K562 (cell line): Measurements from ENCODE around the gene CPSF2. TPM values are rescaled to one million over a fixed set of nuclear protein-coding genes. Genes with fewer than 3 reads are reported as not detected.
A peak's percentile ranks its signal among the peaks of the same experiment; 100 is the strongest.

ENCODE experiments used
- BACH1 ChIP-seq: fragments of 200-800 bp; sonication (Bioruptor generic); IDR thresholded peaks from 2 replicates; pipeline ENCODE4 v1.6.1; 2016; ENCODE audit warnings: missing genetic modification characterization, missing compliant biosample characterization
- COPS2 ChIP-seq: fragments of 450-650 bp; conservative IDR thresholded peaks from 2 replicates; pipeline ENCODE4 v1.6.1; 2016; ENCODE audit warnings: mild to moderate bottlenecking, moderate library complexity
- CREBBP ChIP-seq: IDR thresholded peaks from one replicate; pipeline ENCODE4 v1.6.1; 2012; ENCODE audit warnings: low read depth, mild to moderate bottlenecking, control low read depth, inconsistent platforms, low read length
- NELFE ChIP-seq: IDR thresholded peaks from 2 replicates; pipeline ENCODE4 v1.6.1; 2011; ENCODE audit warnings: mild to moderate bottlenecking; ENCODE audit not compliant: insufficient read depth, insufficient read length
- PRPF4 ChIP-seq: fragments of 200-400 bp; formaldehyde crosslinking; IDR thresholded peaks from one replicate; pipeline ENCODE4 v1.6.1; 2017; ENCODE audit warnings: low read length, low read depth, mild to moderate bottlenecking; ENCODE audit not compliant: insufficient read depth, poor library complexity, severe bottlenecking
- RBBP5 ChIP-seq: fragments of 200-600 bp; sonication (generic); IDR thresholded peaks from 2 replicates; pipeline ENCODE4 v1.6.1; 2012; ENCODE audit warnings: borderline replicate concordance, mild to moderate bottlenecking, low read length, control low read depth, inconsistent platforms; ENCODE audit not compliant: insufficient read depth, poor library complexity, severe bottlenecking
- TAF7 ChIP-seq: fragments of 450-650 bp; IDR thresholded peaks from 2 replicates; pipeline ENCODE4 v1.6.1; 2016; ENCODE audit warnings: missing genetic modification characterization, missing compliant biosample characterization
- XRCC3 ChIP-seq: fragments of 450-650 bp; IDR thresholded peaks from 2 replicates; pipeline ENCODE4 v1.6.1; 2017; ENCODE audit warnings: mild to moderate bottlenecking, moderate library complexity
- YY1 ChIP-seq, 3 experiments: IDR thresholded peaks; 2 replicates each; pipeline ENCODE4 v1.6.1; 2011; ENCODE audit warnings: low read length in 2 of 3, mild to moderate bottlenecking in 2 of 3, moderate library complexity in 2 of 3, borderline replicate concordance in 1 of 3, control low read depth in 1 of 3, low read depth in 1 of 3; ENCODE audit not compliant: insufficient read depth in 3 of 3, insufficient replicate concordance in 2 of 3, control insufficient read depth in 1 of 3, insufficient read length in 1 of 3; ENCODE audit errors: extremely low read depth in 1 of 3
- ZFX ChIP-seq: sonication (generic); formaldehyde crosslinking; IDR thresholded peaks from 2 replicates; pipeline ENCODE4 v1.8.0; 2022; ENCODE audit warnings: mild to moderate bottlenecking, missing genetic modification reagents, moderate library complexity
- polyA plus RNA-seq, 8 experiments: library from polyadenylated mRNA; depleted of rRNA in 4 of 8; stranded (reverse) in 5 of 8; unstranded in 3 of 8; fragments of >200 nt; fragmentation: Nextera tagmentation in 2 of 8; fragmentation: Illumina TruSeq in 1 of 8; extraction: Ambion mirVana in 2 of 8; extraction: Trizol in 1 of 8; gene quantifications; 2 replicates each; pipeline versions ENCODE4 v1.2.1 to v1.2.3, GENCODE V29; 2011 to 2014; ENCODE audit warnings: inconsistent platforms in 1 of 8, missing spikeins in 1 of 8
- total RNA-seq, 7 experiments: library from RNA; depleted of rRNA in 6 of 7; stranded (reverse); fragments of >200 nt in 6 of 7; fragmentation: Illumina TruSeq in 2 of 7; extraction: Trizol in 2 of 7; gene quantifications; 2 replicates each; pipeline versions ENCODE4 v1.2.1 to v1.2.3, GENCODE V29; 2011 to 2021; ENCODE audit warnings: low replicate concordance in 1 of 7
- TF ChIP-seq, protein P1 (sequence below), 2 experiments: fragments of 250-450 bp in 1 of 2; fragments of 450-650 bp in 1 of 2; sonication (Bioruptor Pico) in 1 of 2; IDR thresholded peaks; 2 replicates each; pipeline versions ENCODE4 v1.6.1 to v1.8.0; 2016 to 2021; ENCODE audit warnings: mild to moderate bottlenecking in 2 of 2, moderate library complexity in 2 of 2, missing compliant biosample characterization in 1 of 2, missing genetic modification characterization in 1 of 2
- TF ChIP-seq, protein P2 (sequence below): fragments of 450-650 bp; formaldehyde crosslinking; IDR thresholded peaks from 2 replicates; pipeline ENCODE4 v1.4.0; 2022; ENCODE audit warnings: mild to moderate bottlenecking, moderate library complexity
- TF ChIP-seq, protein P3 (sequence below): sonication (generic); formaldehyde crosslinking; IDR thresholded peaks from 2 replicates; pipeline ENCODE4 v1.4.0; 2020; ENCODE audit warnings: mild to moderate bottlenecking, missing genetic modification reagents
- TF ChIP-seq, protein P4 (sequence below): fragments of 450-650 bp; formaldehyde crosslinking; conservative IDR thresholded peaks from 2 replicates; pipeline ENCODE4 v1.4.0; 2022; ENCODE audit warnings: mild to moderate bottlenecking, missing genetic modification characterization
- TF ChIP-seq, protein P5 (sequence below): sonication (generic); formaldehyde crosslinking; IDR thresholded peaks from 2 replicates; pipeline ENCODE4 v1.8.0; 2022; ENCODE audit warnings: missing genetic modification reagents, mild to moderate bottlenecking, borderline replicate concordance
- TF ChIP-seq, protein P6 (sequence below), 3 experiments: fragments of 200-800 bp in 1 of 3; sonication (Bioruptor generic) in 1 of 3; sonication (generic) in 1 of 3; formaldehyde crosslinking in 1 of 3; IDR thresholded peaks; 2 replicates each; pipeline versions ENCODE4 v1.6.1 to v1.8.0; 2016 to 2022; ENCODE audit warnings: mild to moderate bottlenecking in 2 of 3, missing compliant biosample characterization in 2 of 3, missing genetic modification characterization in 2 of 3, missing genetic modification reagents in 1 of 3

Gene CPSF2
- total and polyA plus RNA-seq, 9 of the 15 experiments (the other 6 are each of a cell fraction or from before 2014, with no cell fraction given): 20.8 to 71.3 (median 49.0) TPM

DNA sequence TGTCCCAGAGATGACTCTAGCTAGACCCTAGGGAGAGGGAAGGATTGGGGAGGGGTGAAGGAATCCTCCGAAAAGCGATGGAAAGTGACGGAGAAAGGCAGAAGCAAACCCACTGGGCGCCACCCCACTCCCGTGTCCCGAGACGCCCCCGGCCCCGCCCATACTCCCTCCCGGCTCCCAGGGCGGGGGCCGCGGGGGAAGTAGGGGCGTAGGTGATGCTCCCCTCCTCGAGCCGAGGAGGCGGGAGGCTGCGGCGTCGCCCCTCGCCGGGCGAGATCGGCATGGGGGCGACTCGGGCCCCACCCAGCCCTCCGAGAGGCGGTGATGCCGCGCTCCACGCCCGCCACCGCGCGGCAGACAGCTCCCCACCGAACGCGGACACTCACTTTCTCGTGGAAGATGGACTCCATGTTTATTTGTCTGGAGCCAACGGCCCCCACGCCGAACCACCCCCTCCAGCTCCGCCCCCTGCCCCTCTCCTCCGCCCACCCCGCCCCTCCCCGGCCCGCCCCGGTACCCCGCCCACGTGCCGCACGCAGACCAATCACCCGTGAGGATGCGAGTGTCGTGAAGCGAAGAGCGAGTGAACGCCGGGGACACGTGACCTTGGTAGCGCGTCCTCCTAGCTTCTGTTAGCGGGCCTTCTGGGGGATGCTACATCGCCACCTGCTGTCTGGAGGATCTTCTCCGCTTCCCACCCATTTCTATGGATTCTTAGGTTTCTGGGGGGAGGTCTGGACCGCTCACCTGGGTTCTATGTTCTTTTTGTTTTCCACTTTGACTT, 15.4 kb upstream of the CPSF2 start, which contains the start of gene ATXN3 (continued):
- peak in 2 of 3 experiments; percentile 62 to 77 for TF ChIP-seq YY1 (IDR thresholded peaks at IDR 0.05; ENCODE audit: borderline replicate concordance in 1 of 3, control insufficient read depth in 1 of 3, extremely low read depth in 1 of 3, insufficient read depth in 3 of 3, insufficient read length in 1 of 3, insufficient replicate concordance in 2 of 3, low read depth in 1 of 3, low read length in 2 of 3)
- no peak for TF ChIP-seq XRCC3
- TF ChIP-seq, protein P1, sequence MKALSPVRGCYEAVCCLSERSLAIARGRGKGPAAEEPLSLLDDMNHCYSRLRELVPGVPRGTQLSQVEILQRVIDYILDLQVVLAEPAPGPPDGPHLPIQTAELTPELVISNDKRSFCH (CRISPR knock-in tag; IDR thresholded peaks at IDR 0.05): no peak
- TF ChIP-seq, protein P1 (tag; IDR thresholded peaks at IDR 0.05): no peak
- TF ChIP-seq TAF7 (tag): no peak
- TF ChIP-seq, protein P2, sequence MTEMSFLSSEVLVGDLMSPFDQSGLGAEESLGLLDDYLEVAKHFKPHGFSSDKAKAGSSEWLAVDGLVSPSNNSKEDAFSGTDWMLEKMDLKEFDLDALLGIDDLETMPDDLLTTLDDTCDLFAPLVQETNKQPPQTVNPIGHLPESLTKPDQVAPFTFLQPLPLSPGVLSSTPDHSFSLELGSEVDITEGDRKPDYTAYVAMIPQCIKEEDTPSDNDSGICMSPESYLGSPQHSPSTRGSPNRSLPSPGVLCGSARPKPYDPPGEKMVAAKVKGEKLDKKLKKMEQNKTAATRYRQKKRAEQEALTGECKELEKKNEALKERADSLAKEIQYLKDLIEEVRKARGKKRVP: no peak
- no peak for TF ChIP-seq BACH1 (tag)
- no peak for TF ChIP-seq NELFE
- TF ChIP-seq COPS2: no peak
- no peak for TF ChIP-seq ZFX
- TF ChIP-seq, protein P3, sequence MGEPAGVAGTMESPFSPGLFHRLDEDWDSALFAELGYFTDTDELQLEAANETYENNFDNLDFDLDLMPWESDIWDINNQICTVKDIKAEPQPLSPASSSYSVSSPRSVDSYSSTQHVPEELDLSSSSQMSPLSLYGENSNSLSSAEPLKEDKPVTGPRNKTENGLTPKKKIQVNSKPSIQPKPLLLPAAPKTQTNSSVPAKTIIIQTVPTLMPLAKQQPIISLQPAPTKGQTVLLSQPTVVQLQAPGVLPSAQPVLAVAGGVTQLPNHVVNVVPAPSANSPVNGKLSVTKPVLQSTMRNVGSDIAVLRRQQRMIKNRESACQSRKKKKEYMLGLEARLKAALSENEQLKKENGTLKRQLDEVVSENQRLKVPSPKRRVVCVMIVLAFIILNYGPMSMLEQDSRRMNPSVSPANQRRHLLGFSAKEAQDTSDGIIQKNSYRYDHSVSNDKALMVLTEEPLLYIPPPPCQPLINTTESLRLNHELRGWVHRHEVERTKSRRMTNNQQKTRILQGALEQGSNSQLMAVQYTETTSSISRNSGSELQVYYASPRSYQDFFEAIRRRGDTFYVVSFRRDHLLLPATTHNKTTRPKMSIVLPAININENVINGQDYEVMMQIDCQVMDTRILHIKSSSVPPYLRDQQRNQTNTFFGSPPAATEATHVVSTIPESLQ (CRISPR knock-in tag): no peak
- no peak for TF ChIP-seq PRPF4
- TF ChIP-seq, protein P4, sequence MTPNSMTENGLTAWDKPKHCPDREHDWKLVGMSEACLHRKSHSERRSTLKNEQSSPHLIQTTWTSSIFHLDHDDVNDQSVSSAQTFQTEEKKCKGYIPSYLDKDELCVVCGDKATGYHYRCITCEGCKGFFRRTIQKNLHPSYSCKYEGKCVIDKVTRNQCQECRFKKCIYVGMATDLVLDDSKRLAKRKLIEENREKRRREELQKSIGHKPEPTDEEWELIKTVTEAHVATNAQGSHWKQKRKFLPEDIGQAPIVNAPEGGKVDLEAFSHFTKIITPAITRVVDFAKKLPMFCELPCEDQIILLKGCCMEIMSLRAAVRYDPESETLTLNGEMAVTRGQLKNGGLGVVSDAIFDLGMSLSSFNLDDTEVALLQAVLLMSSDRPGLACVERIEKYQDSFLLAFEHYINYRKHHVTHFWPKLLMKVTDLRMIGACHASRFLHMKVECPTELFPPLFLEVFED (CRISPR knock-in tag): no peak
- TF ChIP-seq, protein P5, sequence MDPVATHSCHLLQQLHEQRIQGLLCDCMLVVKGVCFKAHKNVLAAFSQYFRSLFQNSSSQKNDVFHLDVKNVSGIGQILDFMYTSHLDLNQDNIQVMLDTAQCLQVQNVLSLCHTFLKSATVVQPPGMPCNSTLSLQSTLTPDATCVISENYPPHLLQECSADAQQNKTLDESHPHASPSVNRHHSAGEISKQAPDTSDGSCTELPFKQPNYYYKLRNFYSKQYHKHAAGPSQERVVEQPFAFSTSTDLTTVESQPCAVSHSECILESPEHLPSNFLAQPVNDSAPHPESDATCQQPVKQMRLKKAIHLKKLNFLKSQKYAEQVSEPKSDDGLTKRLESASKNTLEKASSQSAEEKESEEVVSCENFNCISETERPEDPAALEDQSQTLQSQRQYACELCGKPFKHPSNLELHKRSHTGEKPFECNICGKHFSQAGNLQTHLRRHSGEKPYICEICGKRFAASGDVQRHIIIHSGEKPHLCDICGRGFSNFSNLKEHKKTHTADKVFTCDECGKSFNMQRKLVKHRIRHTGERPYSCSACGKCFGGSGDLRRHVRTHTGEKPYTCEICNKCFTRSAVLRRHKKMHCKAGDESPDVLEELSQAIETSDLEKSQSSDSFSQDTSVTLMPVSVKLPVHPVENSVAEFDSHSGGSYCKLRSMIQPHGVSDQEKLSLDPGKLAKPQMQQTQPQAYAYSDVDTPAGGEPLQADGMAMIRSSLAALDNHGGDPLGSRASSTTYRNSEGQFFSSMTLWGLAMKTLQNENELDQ (CRISPR knock-in tag): no peak
- TF ChIP-seq, protein P6, sequence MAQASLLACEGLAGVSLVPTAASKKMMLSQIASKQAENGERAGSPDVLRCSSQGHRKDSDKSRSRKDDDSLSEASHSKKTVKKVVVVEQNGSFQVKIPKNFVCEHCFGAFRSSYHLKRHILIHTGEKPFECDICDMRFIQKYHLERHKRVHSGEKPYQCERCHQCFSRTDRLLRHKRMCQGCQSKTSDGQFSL (CRISPR knock-in tag; IDR thresholded peaks at IDR 0.05): no peak
- TF ChIP-seq, protein P6 (tag; IDR thresholded peaks at IDR 0.05): no peak
- peak; percentile 75 for TF ChIP-seq RBBP5
- TF ChIP-seq CREBBP: no peak
